Stimulated activated CD4-positive, alpha-beta T cell treated with anti-CD3 and anti-CD28 coated beads, Interleukin-12 subunit alpha, Interleukin-12 subunit beta, amount 100 ng/mL, for 48 hours (primary cell): ENCODE data around the gene N4BP2.
A peak's percentile ranks its signal among the peaks of the same experiment; 100 is the strongest.
"Not testable (repeated sequence)": the region's sequence is repeated elsewhere in the genome, so short reads cannot be mapped to it uniquely, and the experiment has no call there.

Experiments used
- DNase-seq, 3 donors: peaks; one replicate each; pipeline ENCODE4 v3.0.0-alpha.2; 2020; ENCODE audit warnings: low read depth in 2 of 3, low spot score in 1 of 3

The N4BP2 gene

DNA sequence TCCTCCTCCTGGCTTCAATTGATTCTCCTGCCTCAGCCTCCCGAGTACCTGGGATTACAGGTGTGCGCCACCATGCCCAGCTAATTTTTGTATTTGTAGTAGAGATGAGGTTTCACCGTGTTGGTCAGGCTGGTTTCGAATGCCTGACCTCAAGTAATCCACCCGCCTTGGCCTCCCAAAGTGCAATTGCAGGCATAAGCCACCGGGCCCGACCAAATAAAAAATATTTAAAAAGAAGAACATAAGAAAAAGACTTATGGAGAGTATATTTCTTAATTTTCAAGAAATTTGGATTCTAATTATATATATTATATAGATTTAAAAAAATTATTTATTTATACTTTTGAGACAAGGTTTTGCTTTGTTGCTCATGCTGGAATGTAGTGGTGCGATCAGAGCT is 29.8 kb downstream of the N4BP2 start:
- no peak for DNase-seq

GRCh38 chr4:40087799-40088366 is 31.2 kb downstream of the N4BP2 start:
- DNase-seq = no peak

- DNase-seq = not testable (repeated sequence)
These were observed 36.8 kb downstream of the N4BP2 start for GRCh38 chr4:40093400-40093799.

DNA sequence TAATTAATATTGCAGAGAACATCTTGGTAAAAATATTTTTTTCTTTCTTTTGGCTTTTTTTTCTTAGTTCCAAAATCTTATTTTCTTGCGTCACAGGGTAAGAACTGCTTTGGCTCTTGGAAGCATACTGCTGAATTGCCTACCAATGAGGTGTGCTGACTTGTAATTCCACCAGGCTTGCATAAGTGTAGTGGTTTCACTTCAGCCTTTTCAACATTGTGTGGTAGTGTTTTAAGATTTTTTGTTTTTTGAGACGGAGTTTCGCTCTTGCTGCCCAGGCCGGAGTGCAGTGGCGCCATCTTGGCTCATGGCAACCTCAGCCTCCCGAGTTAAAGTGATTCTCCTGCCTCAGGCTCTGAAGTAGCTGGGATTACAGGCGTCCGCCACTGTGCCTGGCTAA is 42.4 kb downstream of the N4BP2 start:
- no peak for DNase-seq

GRCh38 chr4:40107150-40107549 is 50.5 kb downstream of the N4BP2 start:
- DNase-seq = not testable (repeated sequence)

- DNase-seq = no peak
These were observed 55.6 kb downstream of the N4BP2 start for GRCh38 chr4:40112027-40112792.

GRCh38 chr4:40114206-40114605 is 57.6 kb downstream of the N4BP2 start:
- DNase-seq = no peak

GRCh38 chr4:40118861-40119260 is 62.2 kb downstream of the N4BP2 start:
- DNase-seq = no peak

DNA sequence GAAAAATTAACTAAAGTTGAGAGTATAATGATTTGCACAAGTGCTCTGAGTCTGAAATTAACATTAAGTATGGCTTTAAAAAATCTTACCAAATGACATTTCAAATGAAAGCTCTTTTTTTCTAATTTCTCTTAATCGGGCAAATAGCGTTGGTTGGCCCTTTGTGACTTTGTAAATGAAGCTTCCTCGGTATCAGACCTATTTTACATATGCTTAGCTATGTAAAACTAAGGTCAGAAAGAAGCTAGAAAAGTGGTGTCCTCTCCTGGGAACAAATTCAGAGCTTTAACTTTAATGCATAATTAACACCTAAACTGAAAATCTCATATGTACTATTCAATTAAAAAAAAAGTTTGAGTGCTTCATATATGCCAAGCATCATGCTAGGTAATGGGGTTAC is 62.7 kb downstream of the N4BP2 start:
- DNase-seq = no peak

DNA sequence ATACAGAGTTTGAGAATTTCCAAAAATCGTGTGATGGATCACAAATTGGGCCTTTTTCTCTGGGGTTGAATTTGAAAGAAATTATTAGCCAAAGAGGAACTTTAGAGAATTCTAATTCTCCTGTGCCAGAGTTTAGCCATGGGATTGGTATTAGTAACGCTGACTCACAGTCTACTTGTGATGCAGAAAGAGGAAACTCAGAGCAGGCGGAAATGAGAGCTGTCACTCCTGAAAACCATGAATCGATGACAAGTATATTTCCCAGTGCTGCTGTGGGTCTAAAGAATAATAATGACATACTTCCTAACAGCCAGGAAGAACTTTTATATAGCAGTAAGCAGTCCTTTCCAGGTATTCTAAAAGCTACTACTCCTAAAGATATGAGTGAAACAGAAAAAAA is 64.9 kb downstream of the N4BP2 start:
- peak in 2 of 3 donors; percentile 8 to 15 for DNase-seq

DNA sequence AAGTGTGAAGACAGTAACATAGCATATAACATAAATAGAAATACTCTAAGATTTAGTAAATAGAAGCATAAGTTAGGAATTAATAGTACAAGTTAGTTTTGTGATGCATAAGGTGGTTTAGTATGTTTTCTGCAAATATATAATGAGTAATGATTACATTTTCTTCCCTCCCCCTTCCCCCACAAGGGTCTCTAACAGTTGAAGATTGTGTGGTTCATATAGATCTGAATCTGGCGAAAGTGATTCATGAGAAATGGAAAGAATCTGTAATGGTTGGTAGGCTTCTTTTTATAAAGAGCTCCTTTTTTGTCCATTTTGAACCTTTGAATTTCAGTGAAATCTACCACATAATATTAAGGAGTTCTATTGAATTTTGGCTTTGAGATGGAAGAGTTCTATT is 66.3 kb downstream of the N4BP2 start:
- DNase-seq = peak in 1 of 3 donors; percentile 16

- no peak for DNase-seq
These were observed 68.0 kb downstream of the N4BP2 start for GRCh38 chr4:40124690-40125089.

DNA sequence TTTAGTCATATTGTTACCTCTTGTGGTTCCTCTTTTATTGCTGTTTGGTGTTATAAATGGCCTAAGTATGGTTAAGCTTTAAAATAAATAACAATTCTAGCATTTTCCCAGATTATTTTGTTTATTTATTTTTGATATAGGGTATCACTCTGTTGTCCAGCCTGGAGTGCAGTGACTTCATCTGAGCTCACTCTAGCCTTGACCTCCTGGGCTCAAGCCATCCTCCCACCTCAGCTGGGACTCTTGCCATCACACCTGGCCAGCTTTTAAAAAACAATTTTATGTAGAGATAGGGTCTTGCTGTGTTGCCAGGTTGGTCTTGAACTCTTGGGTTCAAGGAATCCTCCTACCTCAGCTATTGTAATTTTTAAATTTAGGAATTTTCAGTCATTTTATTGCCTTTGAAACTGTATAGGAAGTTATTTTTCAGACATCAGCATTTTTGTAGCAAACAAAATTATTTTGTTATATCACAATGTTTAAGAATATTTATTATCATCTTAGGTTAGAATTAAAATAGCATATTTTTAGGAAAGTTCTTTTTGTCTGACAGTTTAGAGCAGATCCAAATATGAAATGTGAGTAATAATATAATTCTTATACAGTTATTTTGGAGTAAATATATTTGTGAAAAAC is 73.9 kb downstream of the N4BP2 start:
- DNase-seq = no peak

- DNase-seq = no peak
These were observed 76.2 kb downstream of the N4BP2 start for GRCh38 chr4:40132816-40133215.

- no peak for DNase-seq
These were observed 77.7 kb downstream of the N4BP2 start for GRCh38 chr4:40134206-40134917.

GRCh38 chr4:40136202-40136601 is 79.6 kb downstream of the N4BP2 start:
- DNase-seq = not testable (repeated sequence)

GRCh38 chr4:40140196-40140595 is 83.5 kb downstream of the N4BP2 start:
- DNase-seq = no peak

DNA sequence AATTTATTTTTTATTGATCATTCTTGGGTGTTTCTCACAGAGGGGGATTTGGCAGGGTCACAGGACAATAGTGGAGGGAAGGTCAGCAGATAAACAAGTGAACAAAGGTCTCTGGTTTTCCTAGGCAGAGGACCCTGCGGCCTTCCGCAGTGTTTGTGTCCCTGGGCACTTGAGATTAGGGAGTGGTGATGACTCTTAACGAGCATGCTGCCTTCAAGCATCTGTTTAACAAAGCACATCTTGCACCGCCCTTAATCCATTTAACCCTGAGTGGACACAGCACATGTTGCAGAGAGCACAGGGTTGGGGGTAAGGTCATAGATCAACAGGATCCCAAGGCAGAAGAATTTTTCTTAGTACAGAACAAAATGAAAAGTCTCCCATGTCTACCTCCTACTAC is 83.9 kb downstream of the N4BP2 start:
- DNase-seq = not testable (repeated sequence)

DNA sequence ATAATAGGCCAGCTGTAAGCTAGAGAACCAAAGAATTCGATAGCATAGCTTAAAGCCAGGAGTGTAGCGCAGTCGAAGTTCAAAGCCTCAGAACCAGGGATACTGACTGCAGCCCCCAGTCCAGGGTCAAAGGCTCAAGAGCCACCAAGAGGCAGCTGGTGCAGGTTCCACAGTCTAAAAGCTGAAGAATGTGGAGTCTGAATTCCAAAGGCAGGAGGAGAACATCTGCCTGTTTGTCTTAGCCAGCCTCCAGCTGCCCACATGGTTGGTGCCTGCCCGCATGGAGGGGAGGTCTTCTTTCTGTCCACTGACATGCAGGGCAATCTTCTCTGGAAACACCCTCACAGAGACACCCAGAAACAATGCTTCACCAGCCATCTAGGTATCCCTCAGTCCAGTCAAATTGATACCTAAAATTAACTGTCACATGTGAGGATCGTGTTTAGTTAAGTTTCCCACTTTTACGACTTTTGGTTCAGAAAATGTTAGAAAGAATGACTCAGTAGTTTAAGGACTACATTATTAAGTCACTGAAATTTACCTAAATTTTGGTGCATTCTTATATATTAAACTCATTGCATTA is 87.4 kb downstream of the N4BP2 start:
- no peak for DNase-seq

GRCh38 chr4:40144716-40145115 is 88.1 kb downstream of the N4BP2 start:
- no peak for DNase-seq

- DNase-seq = not testable (repeated sequence)
These were observed 90.8 kb downstream of the N4BP2 start for GRCh38 chr4:40147490-40147889.
